Breast epithelium (tissue), 3 donors: ENCODE measurements around the gene OSGIN1.

Source experiments
- POLR2A ChIP-seq: fragments of 450-650 bp; IDR thresholded peaks from one replicate; pipeline ENCODE4 v1.6.1; 2016; ENCODE audit warnings: antibody characterized with exemption, mild to moderate bottlenecking, moderate library complexity
- TF ChIP-seq, protein P1 (sequence below), 3 donors: fragments of 450-650 bp; IDR thresholded peaks; one replicate each; pipeline ENCODE4 v1.5.1; 2016 to 2017; ENCODE audit warnings: antibody characterized with exemption in 3 of 3, mild to moderate bottlenecking in 3 of 3, moderate library complexity in 3 of 3

GRCh38 chr16:84007520-84007919, 54.5 kb downstream of the OSGIN1 start:
- TF ChIP-seq, protein P1, sequence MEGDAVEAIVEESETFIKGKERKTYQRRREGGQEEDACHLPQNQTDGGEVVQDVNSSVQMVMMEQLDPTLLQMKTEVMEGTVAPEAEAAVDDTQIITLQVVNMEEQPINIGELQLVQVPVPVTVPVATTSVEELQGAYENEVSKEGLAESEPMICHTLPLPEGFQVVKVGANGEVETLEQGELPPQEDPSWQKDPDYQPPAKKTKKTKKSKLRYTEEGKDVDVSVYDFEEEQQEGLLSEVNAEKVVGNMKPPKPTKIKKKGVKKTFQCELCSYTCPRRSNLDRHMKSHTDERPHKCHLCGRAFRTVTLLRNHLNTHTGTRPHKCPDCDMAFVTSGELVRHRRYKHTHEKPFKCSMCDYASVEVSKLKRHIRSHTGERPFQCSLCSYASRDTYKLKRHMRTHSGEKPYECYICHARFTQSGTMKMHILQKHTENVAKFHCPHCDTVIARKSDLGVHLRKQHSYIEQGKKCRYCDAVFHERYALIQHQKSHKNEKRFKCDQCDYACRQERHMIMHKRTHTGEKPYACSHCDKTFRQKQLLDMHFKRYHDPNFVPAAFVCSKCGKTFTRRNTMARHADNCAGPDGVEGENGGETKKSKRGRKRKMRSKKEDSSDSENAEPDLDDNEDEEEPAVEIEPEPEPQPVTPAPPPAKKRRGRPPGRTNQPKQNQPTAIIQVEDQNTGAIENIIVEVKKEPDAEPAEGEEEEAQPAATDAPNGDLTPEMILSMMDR (IDR thresholded peaks at IDR 0.05): no peak
- TF ChIP-seq POLR2A: no peak
